H1 (cell line): ENCODE data around the gene JAG2. TPM values are rescaled to one million over a fixed set of nuclear protein-coding genes. Genes with fewer than 3 reads are reported as not detected.

Experiments used
- CEBPB ChIP-seq: IDR thresholded peaks from 2 replicates; pipeline ENCODE4 v1.6.1; 2012; ENCODE audit warnings: low read depth, low read length
- CHD7 ChIP-seq: fragments of 300-600 bp; sonication (generic); IDR thresholded peaks from 2 replicates; pipeline ENCODE4 v1.7.1; 2012; ENCODE audit warnings: low read length, moderate library complexity, mild to moderate bottlenecking, inconsistent platforms; ENCODE audit not compliant: insufficient replicate concordance
- TBP ChIP-seq: IDR thresholded peaks from 2 replicates; pipeline ENCODE4 v1.6.1; 2011; ENCODE audit warnings: low read depth, low read length, improper control_type of control experiment
- polyA plus RNA-seq, 7 experiments: library from polyadenylated mRNA; depleted of rRNA in 3 of 7; stranded (reverse) in 5 of 7; unstranded in 2 of 7; fragments of >200 nt in 5 of 7; fragments of 200-250 nt in 2 of 7; gene quantifications; 1 replicate in 5 of 7; 2 replicates in 1 of 7; 4 replicates in 1 of 7; pipeline versions ENCODE4 v1.2.1 to v1.2.3, GENCODE V29; 2011 to 2013; ENCODE audit warnings: missing spikeins in 2 of 7, mixed read lengths in 2 of 7
- total RNA-seq: library from RNA; stranded (reverse); fragmentation: NEBNext Ultra II Directional; extraction: Animal tissue kit (Norgen Biotek cat#: 25700); gene quantifications from 2 replicates; pipeline ENCODE4 v1.2.1, GENCODE V29; 2021

The JAG2 gene
- total and polyA plus RNA-seq, 2 of the 8 experiments (the other 6 are each of a cell fraction or from before 2014, with no cell fraction given), result 2.8 to 6.2 TPM

DNA sequence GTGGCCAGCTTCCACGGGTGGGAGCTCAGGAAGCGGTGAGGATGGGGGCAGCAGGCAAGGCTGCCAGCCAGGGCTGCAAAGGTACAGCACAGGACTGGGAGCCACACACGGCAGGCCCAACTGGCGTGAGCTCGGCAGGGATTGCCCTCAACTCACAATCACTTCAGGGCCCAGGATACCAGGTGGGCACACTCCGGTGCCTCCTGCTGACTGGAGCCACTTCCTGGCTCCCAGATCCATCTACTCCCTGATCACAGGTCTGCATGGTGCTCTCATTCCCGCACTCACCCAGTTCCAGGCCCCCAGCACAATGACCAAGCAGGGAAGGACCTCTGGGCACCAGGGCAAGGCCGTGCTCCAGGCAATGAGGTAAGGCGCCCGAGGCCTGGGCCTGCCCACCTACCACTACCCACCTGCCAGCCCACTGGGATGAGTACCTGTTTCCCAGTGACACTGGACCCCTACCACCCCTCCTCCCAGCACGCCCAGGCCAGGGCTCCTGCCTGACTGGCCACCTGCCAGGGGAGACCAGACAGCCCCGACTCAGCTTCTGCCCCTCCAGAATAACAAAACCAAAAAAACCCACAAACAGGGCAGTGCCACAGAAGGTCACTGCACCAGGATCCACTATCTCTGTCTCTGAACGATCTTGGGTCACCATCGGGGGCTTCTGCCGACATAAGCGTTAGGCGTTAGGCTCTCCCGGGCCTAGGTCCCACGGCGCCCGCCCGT lies 1.8 kb downstream of the JAG2 start (continued):
- no peak for TF ChIP-seq CHD7
- TF ChIP-seq TBP, result no peak
- TF ChIP-seq CEBPB, result no peak
